ENCODE measurements around the gene SLC48A1. TPM values are rescaled to one million over a fixed set of nuclear protein-coding genes. Genes with fewer than 3 reads are reported as not detected.

SLC48A1 gene
- 10 to 100 TPM in 1 of 4 donors, 1 to 10 TPM in 3; 5.1 to 12.1 (median 7.5) TPM for polyA plus RNA-seq
- long read RNA-seq, donor 1, transcript SLC48A1-201 (3 exons, 3,010 nt), result major isoform, 12 of 12 reads
- long read RNA-seq, donor 1, partial matches to known transcripts, result 0 of 12 reads
- long read RNA-seq, donor 1, other reads (novel, unspliced or antisense), result 0 of 12 reads
- long read RNA-seq, donor 2, transcript SLC48A1-201 (3 exons, 3,010 nt), result major isoform, 7 of 7 reads
- long read RNA-seq, donor 2, partial matches to known transcripts, result 0 of 7 reads
- long read RNA-seq, donor 2, other reads (novel, unspliced or antisense), result 0 of 7 reads
- long read RNA-seq, donor 3, partial matches to known transcripts, result 0 of 1 reads
- long read RNA-seq, donor 3, other reads (novel, unspliced or antisense), result 0 of 1 reads
- long read RNA-seq, donor 4, result 0 reads
- long read RNA-seq, donor 5, result 0 reads
- long read RNA-seq, donor 6, partial matches to known transcripts, result 0 of 3 reads
- long read RNA-seq, donor 6, other reads (novel, unspliced or antisense), result 0 of 3 reads
- long read RNA-seq, donor 7, result 0 reads
- long read RNA-seq, donor 8, partial matches to known transcripts, result 5 of 6 reads
- long read RNA-seq, donor 8, other reads (novel, unspliced or antisense), result 0 of 6 reads
- long read RNA-seq, donor 9, partial matches to known transcripts, result 0 of 2 reads
- long read RNA-seq, donor 9, other reads (novel, unspliced or antisense), result 0 of 2 reads
- long read RNA-seq, donor 10, partial matches to known transcripts, result 59 of 62 reads
- long read RNA-seq, donor 10, other reads (novel, unspliced or antisense), result 0 of 62 reads

- H3K27ac ChIP-seq (ENCODE audit: low read depth in 1 of 3, low read length in 2 of 3), result peak within 1 kb of the TSS; percentile 25 to 66 (median 35)
- H3K4me1 ChIP-seq (ENCODE audit: control insufficient read depth in 3 of 3, insufficient read depth in 2 of 3, low read depth in 1 of 3, low read length in 2 of 3), result peaks cover 0 to 6% (median 5%) of the 10 kb centered on the region in 3 donors
- WGBS, 3 donors, result 0 to 1% (median 0%) methylated on average over 71 to 106 of the region's 106 CpGs
Measured at GRCh38 chr12:47773062-47773857, at the start of gene SLC48A1. Gene SLC48A1, plus strand, starts transcription at chr12:47773238. Its CDS starts 67 bp downstream, at chr12:47773305.

GRCh38 chr12:47725091-47725772 is 47.8 kb upstream of the SLC48A1 start, which contains the start of gene ENDOU:
Gene ENDOU, minus strand, starts transcription at chr12:47725490. Its CDS starts 77 bp downstream, at chr12:47725413.
- peaks cover 0 to 15% (median 0%) of the 10 kb centered on the region in 3 donors for H3K36me3 ChIP-seq (ENCODE audit: control insufficient read depth in 3 of 3, insufficient read depth in 2 of 3, low read depth in 1 of 3, low read length in 3 of 3)
- no peak within 1 kb of the TSS for H3K4me3 ChIP-seq (ENCODE audit: low read depth in 1 of 3, low read length in 3 of 3)
- H3K27me3 ChIP-seq (ENCODE audit: control insufficient read depth in 3 of 3, insufficient read depth in 3 of 3, low read length in 3 of 3), result no peaks in the 10 kb centered on the region
- no peaks in the 10 kb centered on the region for H3K9me3 ChIP-seq (ENCODE audit: control insufficient read depth in 2 of 2, insufficient read depth in 1 of 2, low read depth in 1 of 2, low read length in 1 of 2)
- H3K27ac ChIP-seq (ENCODE audit: low read depth in 1 of 3, low read length in 2 of 3), result no peak within 1 kb of the TSS
- DNase-seq (no peak), FAIRE-seq (no peak)
- WGBS, 3 donors, result 90 to 95% (median 93%) methylated on average over 8 of the region's 8 CpGs
- H3K4me1 ChIP-seq (ENCODE audit: control insufficient read depth in 3 of 3, insufficient read depth in 2 of 3, low read depth in 1 of 3, low read length in 2 of 3), result no peaks in the 10 kb centered on the region

More at GRCh38 chr12:47773062-47773857, at the start of gene SLC48A1:
- H3K27me3 ChIP-seq (ENCODE audit: control insufficient read depth in 3 of 3, insufficient read depth in 3 of 3, low read length in 3 of 3), result no peaks in the 10 kb centered on the region
- H3K36me3 ChIP-seq (ENCODE audit: control insufficient read depth in 3 of 3, insufficient read depth in 2 of 3, low read depth in 1 of 3, low read length in 3 of 3), result peaks cover 0 to 3% (median 0%) of the 10 kb centered on the region in 3 donors
- H3K9me3 ChIP-seq (ENCODE audit: control insufficient read depth in 2 of 2, insufficient read depth in 1 of 2, low read depth in 1 of 2, low read length in 1 of 2), result no peaks in the 10 kb centered on the region
- FAIRE-seq (no peak), DNase-seq (peak; percentile 67 to 87)
- peak within 1 kb of the TSS; percentile 47 to 85 (median 68) for H3K4me3 ChIP-seq (ENCODE audit: low read depth in 1 of 3, low read length in 3 of 3)

GRCh38 chr12:47725893-47726292 is 47.1 kb upstream of the SLC48A1 start:
- FAIRE-seq, result no peak
- H3K27ac ChIP-seq (ENCODE audit: low read depth in 1 of 3, low read length in 2 of 3), result no peak overlapping the region
- WGBS, 3 donors, result 59 to 70% (median 67%) methylated on average over 5 of the region's 5 CpGs

GRCh38 chr12:47729233-47729632 is 43.8 kb upstream of the SLC48A1 start:
- no peak for DNase-seq
- no peak for FAIRE-seq
- H3K4me1 ChIP-seq (ENCODE audit: control insufficient read depth in 3 of 3, insufficient read depth in 2 of 3, low read depth in 1 of 3, low read length in 2 of 3), result no peaks in the 10 kb centered on the region

More at GRCh38 chr12:47725893-47726292, 47.1 kb upstream of the SLC48A1 start:
- Histone ChIP-seq H3K9me3 (ENCODE audit: control insufficient read depth in 2 of 2, insufficient read depth in 1 of 2, low read depth in 1 of 2, low read length in 1 of 2) (no peaks in the 10 kb centered on the region), H3K36me3 (ENCODE audit: control insufficient read depth in 3 of 3, insufficient read depth in 2 of 3, low read depth in 1 of 3, low read length in 3 of 3) (peaks cover 0 to 10% (median 0%) of the 10 kb centered on the region in 3 donors), H3K27me3 (ENCODE audit: control insufficient read depth in 3 of 3, insufficient read depth in 3 of 3, low read length in 3 of 3) (no peaks in the 10 kb centered on the region), H3K4me3 (ENCODE audit: low read depth in 1 of 3, low read length in 3 of 3) (no peak overlapping the region), H3K4me1 (ENCODE audit: control insufficient read depth in 3 of 3, insufficient read depth in 2 of 3, low read depth in 1 of 3, low read length in 2 of 3) (no peaks in the 10 kb centered on the region)
- no peak for DNase-seq

GRCh38 chr12:47730341-47730744 is 42.7 kb upstream of the SLC48A1 start:
- DNase-seq (no peak), FAIRE-seq (no peak)
- Histone ChIP-seq H3K4me3 (ENCODE audit: low read depth in 1 of 3, low read length in 3 of 3) (no peak overlapping the region), H3K4me1 (ENCODE audit: control insufficient read depth in 3 of 3, insufficient read depth in 2 of 3, low read depth in 1 of 3, low read length in 2 of 3) (peaks cover 0 to 3% (median 0%) of the 10 kb centered on the region in 3 donors), H3K36me3 (ENCODE audit: control insufficient read depth in 3 of 3, insufficient read depth in 2 of 3, low read depth in 1 of 3, low read length in 3 of 3) (no peaks in the 10 kb centered on the region), H3K27me3 (ENCODE audit: control insufficient read depth in 3 of 3, insufficient read depth in 3 of 3, low read length in 3 of 3) (no peaks in the 10 kb centered on the region), H3K27ac (ENCODE audit: low read depth in 1 of 3, low read length in 2 of 3) (no peak overlapping the region), H3K9me3 (ENCODE audit: control insufficient read depth in 2 of 2, insufficient read depth in 1 of 2, low read depth in 1 of 2, low read length in 1 of 2) (no peaks in the 10 kb centered on the region)
- WGBS, 3 donors, result 71 to 87% (median 83%) methylated on average over 8 of the region's 8 CpGs

More at GRCh38 chr12:47729233-47729632, 43.8 kb upstream of the SLC48A1 start:
- H3K36me3 ChIP-seq (ENCODE audit: control insufficient read depth in 3 of 3, insufficient read depth in 2 of 3, low read depth in 1 of 3, low read length in 3 of 3), result no peaks in the 10 kb centered on the region
- H3K9me3 ChIP-seq (ENCODE audit: control insufficient read depth in 2 of 2, insufficient read depth in 1 of 2, low read depth in 1 of 2, low read length in 1 of 2), result no peaks in the 10 kb centered on the region
- no peak overlapping the region for H3K4me3 ChIP-seq (ENCODE audit: low read depth in 1 of 3, low read length in 3 of 3)
- no peak overlapping the region for H3K27ac ChIP-seq (ENCODE audit: low read depth in 1 of 3, low read length in 2 of 3)
- WGBS, 3 donors, result 66 to 73% (median 68%) methylated on average over 3 of the region's 3 CpGs
- no peaks in the 10 kb centered on the region for H3K27me3 ChIP-seq (ENCODE audit: control insufficient read depth in 3 of 3, insufficient read depth in 3 of 3, low read length in 3 of 3)

GRCh38 chr12:47731723-47732122 is 41.3 kb upstream of the SLC48A1 start:
- peaks cover 0 to 12% (median 4%) of the 10 kb centered on the region in 3 donors for H3K4me1 ChIP-seq (ENCODE audit: control insufficient read depth in 3 of 3, insufficient read depth in 2 of 3, low read depth in 1 of 3, low read length in 2 of 3)
- 59 to 77% (median 69%) methylated on average over 5 of the region's 5 CpGs for WGBS, 3 donors
- no peak overlapping the region for H3K27ac ChIP-seq (ENCODE audit: low read depth in 1 of 3, low read length in 2 of 3)
- H3K4me3 ChIP-seq (ENCODE audit: low read depth in 1 of 3, low read length in 3 of 3), result no peak overlapping the region
- no peaks in the 10 kb centered on the region for H3K27me3 ChIP-seq (ENCODE audit: control insufficient read depth in 3 of 3, insufficient read depth in 3 of 3, low read length in 3 of 3)
- H3K36me3 ChIP-seq (ENCODE audit: control insufficient read depth in 3 of 3, insufficient read depth in 2 of 3, low read depth in 1 of 3, low read length in 3 of 3), result no peaks in the 10 kb centered on the region
- DNase-seq (no peak), FAIRE-seq (no peak)
- no peaks in the 10 kb centered on the region for H3K9me3 ChIP-seq (ENCODE audit: control insufficient read depth in 2 of 2, insufficient read depth in 1 of 2, low read depth in 1 of 2, low read length in 1 of 2)

- DNase-seq, result no peak
- no peak overlapping the region for H3K4me3 ChIP-seq (ENCODE audit: low read depth in 1 of 3, low read length in 3 of 3)
Measured at GRCh38 chr12:47732504-47732903, 40.5 kb upstream of the SLC48A1 start.

More at GRCh38 chr12:47732504-47732903, 40.5 kb upstream of the SLC48A1 start:
- WGBS, 3 donors, result 77 to 89% (median 83%) methylated on average over 2 of the region's 2 CpGs
- H3K36me3 ChIP-seq (ENCODE audit: control insufficient read depth in 3 of 3, insufficient read depth in 2 of 3, low read depth in 1 of 3, low read length in 3 of 3), result no peaks in the 10 kb centered on the region
- peaks cover 0 to 13% (median 4%) of the 10 kb centered on the region in 3 donors for H3K4me1 ChIP-seq (ENCODE audit: control insufficient read depth in 3 of 3, insufficient read depth in 2 of 3, low read depth in 1 of 3, low read length in 2 of 3)
- no peaks in the 10 kb centered on the region for H3K27me3 ChIP-seq (ENCODE audit: control insufficient read depth in 3 of 3, insufficient read depth in 3 of 3, low read length in 3 of 3)
- H3K27ac ChIP-seq (ENCODE audit: low read depth in 1 of 3, low read length in 2 of 3), result no peak overlapping the region
- no peaks in the 10 kb centered on the region for H3K9me3 ChIP-seq (ENCODE audit: control insufficient read depth in 2 of 2, insufficient read depth in 1 of 2, low read depth in 1 of 2, low read length in 1 of 2)
- no peak for FAIRE-seq
